GM23338 (cell line): ENCODE results near the gene VOPP1. TPM values are rescaled to one million over a fixed set of nuclear protein-coding genes. Genes with fewer than 3 reads are reported as not detected.

Source experiments
- ATAC-seq: fragments of 200-7000 bp; cut with Tn5 transposase; 3 replicates; pipeline ENCODE4 v1.9.1; 2020
- DNase-seq: peaks from one replicate; pipeline ENCODE4 v3.0.0-alpha.2; 2015; ENCODE audit warnings: low spot score
- H2AFZ ChIP-seq: fragments of 200-600 bp; sonication (generic); 2 replicates; pipeline ENCODE4 v1.8.0; 2016; ENCODE audit warnings: antibody characterized with exemption, mild to moderate bottlenecking, moderate library complexity
- H3F3A ChIP-seq: fragments of 200-600 bp; sonication (generic); replicated peaks from 2 replicates; pipeline ENCODE4 v1.8.0; 2017; ENCODE audit warnings: antibody characterized with exemption, mixed run types, low read depth
- H3K27ac ChIP-seq: fragments of 200-600 bp; sonication (generic); 2 replicates; pipeline ENCODE4 v1.6.1; 2016; ENCODE audit warnings: low read depth
- H3K27me3 ChIP-seq: fragments of 200-600 bp; sonication (generic); 2 replicates; pipeline ENCODE4 v1.8.0; 2016; ENCODE audit warnings: mild to moderate bottlenecking, mixed run types, moderate library complexity; ENCODE audit not compliant: insufficient read depth
- H3K36me3 ChIP-seq: fragments of 200-600 bp; sonication (generic); 2 replicates; pipeline ENCODE4 v1.8.0; 2016; ENCODE audit warnings: mild to moderate bottlenecking; ENCODE audit not compliant: insufficient read depth
- H3K4me1 ChIP-seq: fragments of 200-600 bp; sonication (generic); 2 replicates; pipeline ENCODE4 v1.8.0; 2016; ENCODE audit warnings: mild to moderate bottlenecking, moderate library complexity; ENCODE audit not compliant: insufficient read depth
- H3K4me2 ChIP-seq: fragments of 200-600 bp; sonication (generic); 2 replicates; pipeline ENCODE4 v1.7.1; 2017; ENCODE audit warnings: mixed run types
- H3K4me3 ChIP-seq: fragments of 200-600 bp; sonication (generic); 2 replicates; pipeline ENCODE4 v1.6.1; 2016; ENCODE audit warnings: mixed run types
- H3K79me2 ChIP-seq: fragments of 200-600 bp; sonication (generic); replicated peaks from 2 replicates; pipeline ENCODE4 v1.8.0; 2017; ENCODE audit warnings: mild to moderate bottlenecking; ENCODE audit not compliant: insufficient read depth
- H3K9me2 ChIP-seq: fragments of 200-600 bp; sonication (generic); 2 replicates; pipeline ENCODE4 v1.8.0; 2017; ENCODE audit not compliant: insufficient read depth
- H4K20me1 ChIP-seq: fragments of 200-600 bp; sonication (generic); replicated peaks from 2 replicates; pipeline ENCODE4 v1.8.0; 2017; ENCODE audit warnings: mild to moderate bottlenecking; ENCODE audit not compliant: insufficient read depth
- H3K27ac Mint-ChIP-seq: 2 replicates; pipeline ENCODE4 v1.8.0; 2020; ENCODE audit warnings: inconsistent platforms, mild to moderate bottlenecking, moderate library complexity, mixed read lengths
- H3K27me3 Mint-ChIP-seq: 3 replicates; pipeline ENCODE4 v1.8.0; 2022; ENCODE audit warnings: low read depth, mild to moderate bottlenecking, moderate library complexity, mixed read lengths, inconsistent platforms; ENCODE audit not compliant: insufficient read depth, poor library complexity
- H3K36me3 Mint-ChIP-seq: 3 replicates; pipeline ENCODE4 v1.8.0; 2021; ENCODE audit warnings: low read depth, mild to moderate bottlenecking, inconsistent platforms, moderate library complexity, mixed read lengths
- H3K4me1 Mint-ChIP-seq: 3 replicates; pipeline ENCODE4 v1.8.0; 2020; ENCODE audit warnings: mild to moderate bottlenecking, inconsistent platforms, mixed read lengths
- H3K4me3 Mint-ChIP-seq: 3 replicates; pipeline ENCODE4 v1.8.0; 2021; ENCODE audit warnings: moderate library complexity, mild to moderate bottlenecking, inconsistent platforms, mixed read lengths
- H3K9me3 Mint-ChIP-seq: 3 replicates; pipeline ENCODE4 v1.8.0; 2020; ENCODE audit warnings: moderate library complexity, mild to moderate bottlenecking, inconsistent platforms, mixed read lengths
- CREB1 ChIP-seq: fragments of 250-450 bp; sonication (Bioruptor Pico); IDR thresholded peaks from 2 replicates; pipeline ENCODE4 v1.5.0; 2020; ENCODE audit warnings: low read depth, mild to moderate bottlenecking, moderate library complexity
- CTCF ChIP-seq, 2 experiments: fragments of 200-600 bp in 1 of 2; sonication (generic) in 1 of 2; conservative IDR thresholded peaks; 2 replicates each; pipeline versions ENCODE4 v1.5.1 to v1.6.1; 2016 to 2017; ENCODE audit warnings: antibody characterized with exemption in 2 of 2, low read depth in 2 of 2, mild to moderate bottlenecking in 2 of 2, moderate library complexity in 1 of 2
- ETS1 ChIP-seq: IDR thresholded peaks from 2 replicates; pipeline ENCODE4 v1.6.1; 2016; ENCODE audit warnings: antibody characterized with exemption
- EZH2 ChIP-seq: fragments of 200-600 bp; sonication (generic); IDR thresholded peaks from one replicate; pipeline ENCODE4 v1.8.0; 2017; ENCODE audit warnings: antibody characterized with exemption, mild to moderate bottlenecking, low read depth; ENCODE audit not compliant: unreplicated experiment
- EZH2phosphoT487 ChIP-seq: fragments of 200-600 bp; sonication (generic); IDR thresholded peaks from one replicate; pipeline ENCODE4 v1.8.1; 2018; ENCODE audit warnings: antibody characterized with exemption; ENCODE audit not compliant: unreplicated experiment
- NANOG ChIP-seq: IDR thresholded peaks from 2 replicates; pipeline ENCODE4 v1.6.1; 2016; ENCODE audit warnings: antibody characterized with exemption, borderline replicate concordance
- POLR2AphosphoS5 ChIP-seq: IDR thresholded peaks from 2 replicates; pipeline ENCODE4 v1.6.1; 2016; ENCODE audit warnings: antibody characterized with exemption, low read depth
- REST ChIP-seq: IDR thresholded peaks from one replicate; pipeline ENCODE4 v1.6.1; 2018; ENCODE audit warnings: antibody characterized with exemption; ENCODE audit not compliant: unreplicated experiment
- STAT1 ChIP-seq: IDR thresholded peaks from one replicate; pipeline ENCODE4 v1.6.1; 2016; ENCODE audit warnings: antibody characterized with exemption; ENCODE audit not compliant: unreplicated experiment
- ZNF331 ChIP-seq: fragments of 250-450 bp; sonication (Bioruptor Pico); IDR thresholded peaks from 2 replicates; pipeline ENCODE4 v1.5.0; 2020; ENCODE audit warnings: low read depth, mild to moderate bottlenecking, moderate library complexity
- polyA plus RNA-seq: library from polyadenylated mRNA; unstranded; fragments of >200 nt; fragmentation: Nextera tagmentation; extraction: Ambion mirVana; gene quantifications from 2 replicates; pipeline ENCODE4 v1.2.1, GENCODE V29; 2016
- total RNA-seq: library from RNA; depleted of rRNA; stranded (reverse); fragments of >200 nt; shearing (Covaris generic); gene quantifications from 2 replicates; pipeline ENCODE4 v1.2.3, GENCODE V29; 2014

Gene VOPP1
- total and polyA plus RNA-seq, 2 experiments from 2014 or later: 28.2 to 73.7 TPM

GRCh38 chr7:55475855-55476803, 96.2 kb downstream of the VOPP1 start:
- H3K9me3 Mint-ChIP-seq: no peaks in the 10 kb centered on the region; the same call in 2 of the 3 replicates
- H3K9me2 ChIP-seq: no peaks in the 10 kb centered on the region
- H2AFZ ChIP-seq: no peak overlapping the region
- H3K79me2 ChIP-seq: no peaks in the 10 kb centered on the region
- H3F3A ChIP-seq: no peaks in the 10 kb centered on the region
- H4K20me1 ChIP-seq: peaks cover 9% of the 10 kb centered on the region; the same call in 1 of the 2 replicates
- peaks cover 20% of the 10 kb centered on the region for H3K4me1 Mint-ChIP-seq
- H3K27ac Mint-ChIP-seq: no peak overlapping the region
- TF ChIP-seq POLR2AphosphoS5 (no peak), REST (no peak), CREB1 (no peak), ZNF331 (CRISPR knock-in tag) (no peak), STAT1 (no peak), EZH2 (no peak), CTCF (conservative IDR thresholded peaks at IDR 0.05; ENCODE audit: low read depth in 2 of 2) (no peak), ETS1 (no peak), NANOG (no peak), EZH2phosphoT487 (no peak)
- no peak overlapping the region for H3K4me3 ChIP-seq
- H3K27ac ChIP-seq: no peak overlapping the region
- peaks cover 6% of the 10 kb centered on the region for H3K27me3 Mint-ChIP-seq
- no peak overlapping the region for H3K4me2 ChIP-seq
- H3K27me3 ChIP-seq: no peaks in the 10 kb centered on the region
- ATAC-seq: no peak
- H3K36me3 Mint-ChIP-seq: peaks cover 8% of the 10 kb centered on the region
- DNase-seq: no peak
- no peaks in the 10 kb centered on the region for H3K36me3 ChIP-seq
- H3K4me3 Mint-ChIP-seq: no peak overlapping the region
- peaks cover 6% of the 10 kb centered on the region; the same call in 1 of the 2 replicates for H3K4me1 ChIP-seq
